HG02588 (cell line): Measurements from ENCODE around the gene HERC5.
A peak's percentile ranks its signal among the peaks of the same experiment; 100 is the strongest.
"Not testable (repeated sequence)": the region's sequence is repeated elsewhere in the genome, so short reads cannot be mapped to it uniquely, and the experiment has no call there.

Source experiments
- ATAC-seq: cut with Tn5 transposase; IDR thresholded peaks from one replicate; pipeline ENCODE4 v1.9.1; 2021; ENCODE audit warnings: mild to moderate bottlenecking, moderate library complexity; ENCODE audit not compliant: unreplicated experiment

The HERC5 gene

GRCh38 chr4:88456670-88457306 is at the start of gene HERC5:
TSS of gene HERC5 (plus strand) at chr4:88457119. CDS start at chr4:88457270, 151 bp downstream.
- ATAC-seq, result peak; percentile 94

GRCh38 chr4:88409206-88409605 is 47.7 kb upstream of the HERC5 start:
- no peak for ATAC-seq

- ATAC-seq, result no peak
Observed at GRCh38 chr4:88409789-88410188, 47.1 kb upstream of the HERC5 start.

GRCh38 chr4:88411491-88412096 is 45.3 kb upstream of the HERC5 start:
- no peak for ATAC-seq

GRCh38 chr4:88413801-88414200 is 43.1 kb upstream of the HERC5 start:
- ATAC-seq, result no peak

- no peak for ATAC-seq
Observed at GRCh38 chr4:88414755-88415154, 42.2 kb upstream of the HERC5 start.

- no peak for ATAC-seq
Observed at GRCh38 chr4:88415982-88416381, 40.9 kb upstream of the HERC5 start.

GRCh38 chr4:88418411-88418810 is 38.5 kb upstream of the HERC5 start:
- ATAC-seq, result no peak

GRCh38 chr4:88419874-88420273 is 37.0 kb upstream of the HERC5 start:
- no peak for ATAC-seq

GRCh38 chr4:88420844-88421243 is 36.1 kb upstream of the HERC5 start:
- no peak for ATAC-seq

GRCh38 chr4:88422403-88422802 is 34.5 kb upstream of the HERC5 start:
- ATAC-seq, result no peak

GRCh38 chr4:88429401-88429800 is 27.5 kb upstream of the HERC5 start:
- no peak for ATAC-seq

GRCh38 chr4:88435987-88436693 is 20.8 kb upstream of the HERC5 start:
- no peak for ATAC-seq

GRCh38 chr4:88437873-88438272 is 19.0 kb upstream of the HERC5 start:
- ATAC-seq, result not testable (repeated sequence)

GRCh38 chr4:88439161-88439760 is 17.7 kb upstream of the HERC5 start:
- ATAC-seq, result no peak

GRCh38 chr4:88440146-88440545 is 16.8 kb upstream of the HERC5 start:
- no peak for ATAC-seq

- no peak for ATAC-seq
Observed at GRCh38 chr4:88441696-88442095, 15.2 kb upstream of the HERC5 start.

- no peak for ATAC-seq
Observed at GRCh38 chr4:88442689-88443191, 14.2 kb upstream of the HERC5 start.

- no peak for ATAC-seq
Observed at GRCh38 chr4:88443486-88443885, 13.4 kb upstream of the HERC5 start.

GRCh38 chr4:88445252-88445651 is 11.7 kb upstream of the HERC5 start:
- ATAC-seq, result no peak

- ATAC-seq, result no peak
Observed at GRCh38 chr4:88446124-88446523, 10.8 kb upstream of the HERC5 start.
